PC-9 (cell line): ENCODE results near the gene SPTLC1.

Experiments used
- EZH2 ChIP-seq: fragments of 200-600 bp; sonication (generic); IDR thresholded peaks from 2 replicates; pipeline ENCODE4 v1.8.0; 2017; ENCODE audit warnings: antibody characterized with exemption, low read depth
- TF ChIP-seq, protein P1 (sequence below): fragments of 200-600 bp; sonication (generic); conservative IDR thresholded peaks from 2 replicates; pipeline ENCODE4 v1.6.1; 2017; ENCODE audit warnings: mixed run types, antibody characterized with exemption, mild to moderate bottlenecking, moderate library complexity

GRCh38 chr9:92141144-92142129 is 26.2 kb upstream of the SPTLC1 start:
- TF ChIP-seq, protein P1, sequence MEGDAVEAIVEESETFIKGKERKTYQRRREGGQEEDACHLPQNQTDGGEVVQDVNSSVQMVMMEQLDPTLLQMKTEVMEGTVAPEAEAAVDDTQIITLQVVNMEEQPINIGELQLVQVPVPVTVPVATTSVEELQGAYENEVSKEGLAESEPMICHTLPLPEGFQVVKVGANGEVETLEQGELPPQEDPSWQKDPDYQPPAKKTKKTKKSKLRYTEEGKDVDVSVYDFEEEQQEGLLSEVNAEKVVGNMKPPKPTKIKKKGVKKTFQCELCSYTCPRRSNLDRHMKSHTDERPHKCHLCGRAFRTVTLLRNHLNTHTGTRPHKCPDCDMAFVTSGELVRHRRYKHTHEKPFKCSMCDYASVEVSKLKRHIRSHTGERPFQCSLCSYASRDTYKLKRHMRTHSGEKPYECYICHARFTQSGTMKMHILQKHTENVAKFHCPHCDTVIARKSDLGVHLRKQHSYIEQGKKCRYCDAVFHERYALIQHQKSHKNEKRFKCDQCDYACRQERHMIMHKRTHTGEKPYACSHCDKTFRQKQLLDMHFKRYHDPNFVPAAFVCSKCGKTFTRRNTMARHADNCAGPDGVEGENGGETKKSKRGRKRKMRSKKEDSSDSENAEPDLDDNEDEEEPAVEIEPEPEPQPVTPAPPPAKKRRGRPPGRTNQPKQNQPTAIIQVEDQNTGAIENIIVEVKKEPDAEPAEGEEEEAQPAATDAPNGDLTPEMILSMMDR, result no peak
- TF ChIP-seq EZH2, result no peak
